WTC11 (cell line): ENCODE data around the gene SKI. TPM values are rescaled to one million over a fixed set of nuclear protein-coding genes. Genes with fewer than 3 reads are reported as not detected.
A peak's percentile ranks its signal among the peaks of the same experiment; 100 is the strongest.

Source experiments
- ATAC-seq: fragments of 200-7000 bp; cut with Tn5 transposase; 2 replicates; pipeline ENCODE4 v1.10.0; 2021; ENCODE audit warnings: mild to moderate bottlenecking, moderate library complexity
- CTCF ChIA-PET: fragments of 300-600 bp; sonication (Branson Sonifier 250); formaldehyde crosslinking; loops from one replicate; lab custom pipeline; 2021; ENCODE audit warnings: antibody characterized with exemption; lab: Charles Lee
- POLR2A ChIA-PET: fragments of 350-600 bp; sonication (Branson Sonifier 250); formaldehyde crosslinking; loops from one replicate; lab custom pipeline; 2021; ENCODE audit warnings: antibody characterized with exemption; lab: Charles Lee
- DNase-seq: peaks from one replicate; pipeline ENCODE4 v3.0.0; 2021; ENCODE audit warnings: low spot score
- H3K27ac Mint-ChIP-seq: 2 replicates; pipeline ENCODE4 v1.8.0; 2021; ENCODE audit warnings: mixed read lengths
- H3K27me3 Mint-ChIP-seq: 2 replicates; pipeline ENCODE4 v1.8.0; 2021; ENCODE audit warnings: low read depth, mild to moderate bottlenecking, moderate library complexity, mixed read lengths
- H3K36me3 Mint-ChIP-seq: 2 replicates; pipeline ENCODE4 v1.8.0; 2021; ENCODE audit warnings: mixed read lengths
- H3K4me1 Mint-ChIP-seq: 2 replicates; pipeline ENCODE4 v1.8.0; 2022; ENCODE audit warnings: mixed read lengths
- H3K4me3 Mint-ChIP-seq: 2 replicates; pipeline ENCODE4 v1.8.0; 2021; ENCODE audit warnings: mild to moderate bottlenecking, moderate library complexity, mixed read lengths
- H3K9me3 Mint-ChIP-seq: 2 replicates; pipeline ENCODE4 v1.8.0; 2021; ENCODE audit warnings: mixed read lengths
- ARID4B ChIP-seq: sonication (generic); formaldehyde crosslinking; IDR thresholded peaks from 2 replicates; pipeline ENCODE4 v1.8.0; 2023; ENCODE audit warnings: missing genetic modification reagents, mild to moderate bottlenecking, borderline replicate concordance
- CDX4 ChIP-seq: fragments of 250-450 bp; sonication (Bioruptor Pico); IDR thresholded peaks from 2 replicates; pipeline ENCODE4 v1.9.0; 2021; ENCODE audit warnings: moderate library complexity, mild to moderate bottlenecking, inconsistent platforms, borderline replicate concordance
- EMX1 ChIP-seq: fragments of 250-450 bp; sonication (Bioruptor Pico); IDR thresholded peaks from 2 replicates; pipeline ENCODE4 v1.8.0; 2021; ENCODE audit warnings: mild to moderate bottlenecking
- ESRRA ChIP-seq: sonication (generic); formaldehyde crosslinking; IDR thresholded peaks from 2 replicates; pipeline ENCODE4 v1.8.1; 2022; ENCODE audit warnings: mild to moderate bottlenecking, missing genetic modification reagents, borderline replicate concordance
- GRHL2 ChIP-seq: fragments of 250-450 bp; sonication (Bioruptor Pico); IDR thresholded peaks from 2 replicates; pipeline ENCODE4 v1.8.0; 2022; ENCODE audit warnings: mild to moderate bottlenecking, moderate library complexity; ENCODE audit not compliant: insufficient replicate concordance, severe bottlenecking
- HMGXB4 ChIP-seq: sonication (generic); formaldehyde crosslinking; IDR thresholded peaks from 2 replicates; pipeline ENCODE4 v1.8.1; 2023; ENCODE audit warnings: mild to moderate bottlenecking, moderate library complexity, missing genetic modification reagents
- JAZF1 ChIP-seq: fragments of 250-450 bp; sonication (Bioruptor Pico); IDR thresholded peaks from 2 replicates; pipeline ENCODE4 v1.9.0; 2021; ENCODE audit warnings: moderate library complexity, mild to moderate bottlenecking, inconsistent platforms
- MAX ChIP-seq: sonication (generic); formaldehyde crosslinking; IDR thresholded peaks from 2 replicates; pipeline ENCODE4 v1.8.0; 2022; ENCODE audit warnings: mild to moderate bottlenecking, missing genetic modification reagents
- RELA ChIP-seq: sonication (generic); formaldehyde crosslinking; IDR thresholded peaks from 2 replicates; pipeline ENCODE4 v1.8.1; 2022; ENCODE audit warnings: missing genetic modification reagents, mild to moderate bottlenecking, borderline replicate concordance
- SOX15 ChIP-seq: fragments of 250-450 bp; sonication (Bioruptor Pico); IDR thresholded peaks from 2 replicates; pipeline ENCODE4 v1.9.0; 2021; ENCODE audit warnings: mild to moderate bottlenecking
- SP1 ChIP-seq: sonication (generic); formaldehyde crosslinking; conservative IDR thresholded peaks from 2 replicates; pipeline ENCODE4 v1.8.1; 2022; ENCODE audit warnings: missing genetic modification reagents
- STAT6 ChIP-seq: sonication (generic); formaldehyde crosslinking; conservative IDR thresholded peaks from 2 replicates; pipeline ENCODE4 v1.8.1; 2023; ENCODE audit warnings: mild to moderate bottlenecking, low read depth, missing genetic modification reagents, moderate library complexity
- TEAD1 ChIP-seq: sonication (generic); formaldehyde crosslinking; IDR thresholded peaks from 2 replicates; pipeline ENCODE4 v1.8.0; 2022; ENCODE audit warnings: mild to moderate bottlenecking, missing genetic modification reagents
- ZNF138 ChIP-seq: sonication (generic); formaldehyde crosslinking; conservative IDR thresholded peaks from 2 replicates; pipeline ENCODE4 v1.8.1; 2022; ENCODE audit warnings: mild to moderate bottlenecking, moderate library complexity, missing genetic modification reagents
- ZNF232 ChIP-seq: sonication (generic); formaldehyde crosslinking; IDR thresholded peaks from 2 replicates; pipeline ENCODE4 v1.8.0; 2022; ENCODE audit warnings: mild to moderate bottlenecking, missing genetic modification reagents
- ZNF281 ChIP-seq: sonication (generic); formaldehyde crosslinking; IDR thresholded peaks from 2 replicates; pipeline ENCODE4 v1.8.0; 2023; ENCODE audit warnings: mild to moderate bottlenecking, missing genetic modification reagents
- ZNF425 ChIP-seq: fragments of 250-450 bp; sonication (Bioruptor Pico); conservative IDR thresholded peaks from 2 replicates; pipeline ENCODE4 v1.9.0; 2021; ENCODE audit warnings: mild to moderate bottlenecking
- ZNF671 ChIP-seq: fragments of 250-450 bp; sonication (Bioruptor Pico); IDR thresholded peaks from 2 replicates; pipeline ENCODE4 v1.8.0; 2021; ENCODE audit warnings: mild to moderate bottlenecking
- total RNA-seq: library from RNA; stranded (reverse); gene quantifications from 3 replicates; pipeline ENCODE4 v1.2.3, GENCODE V29; 2021

SKI gene
- total RNA-seq, 1 experiment from 2014 or later: 88.6 TPM

GRCh38 chr1:2274929-2275475, 46.9 kb downstream of the SKI start:
- no peak overlapping the region for H3K4me3 Mint-ChIP-seq
- DNase-seq: no peak
- peak overlapping the region; percentile 97 for H3K27ac Mint-ChIP-seq
- CTCF ChIA-PET: interaction anchor here (0.6 to 1.8 kb wide), 2 partner anchors 37 to 63 kb away, joined by 3 to 4 read pairs; no protein-coding TSS in a partner anchor
- TF ChIP-seq ZNF281 (CRISPR knock-in tag) (no peak), MAX (CRISPR knock-in tag) (no peak), SP1 (CRISPR knock-in tag) (no peak), ZNF671 (CRISPR knock-in tag) (no peak), HMGXB4 (no peak), CDX4 (CRISPR knock-in tag) (no peak), RELA (CRISPR knock-in tag) (no peak), TEAD1 (CRISPR knock-in tag) (no peak), ZNF232 (CRISPR knock-in tag) (no peak), JAZF1 (no peak), ESRRA (CRISPR knock-in tag) (no peak), ZNF425 (CRISPR knock-in tag) (no peak)
- TF ChIP-seq, all 79 proteins: peak for 0
- no peaks in the 10 kb centered on the region for H3K9me3 Mint-ChIP-seq
- ATAC-seq: no peak
- H3K36me3 Mint-ChIP-seq: peaks cover 5% of the 10 kb centered on the region
- H3K27me3 Mint-ChIP-seq: no peaks in the 10 kb centered on the region
- H3K4me1 Mint-ChIP-seq: peaks cover 64% of the 10 kb centered on the region
- POLR2A ChIA-PET: no interaction called here

- ATAC-seq: no peak
- CTCF ChIA-PET: interaction anchor here (0.6 to 2.2 kb wide), 9 partner anchors 10 to 1350 kb away, joined by 3 to 8 read pairs (median 4); partner anchors contain the start of gene FAAP20
- TF ChIP-seq ARID4B (CRISPR knock-in tag) (no peak), GRHL2 (CRISPR knock-in tag) (no peak), SOX15 (CRISPR knock-in tag) (no peak), ZNF138 (no peak), STAT6 (CRISPR knock-in tag) (no peak), ZNF232 (CRISPR knock-in tag) (no peak), EMX1 (no peak)
Measured at GRCh38 chr1:2275796-2276536, 47.8 kb downstream of the SKI start.

More at GRCh38 chr1:2275796-2276536, 47.8 kb downstream of the SKI start:
- H3K9me3 Mint-ChIP-seq: no peaks in the 10 kb centered on the region
- H3K4me3 Mint-ChIP-seq: no peak overlapping the region
- POLR2A ChIA-PET: interaction anchor here (0.9 to 1.1 kb wide), 4 partner anchors 28 to 70 kb away, joined by 3 to 4 read pairs (median 3); no protein-coding TSS in a partner anchor
- peak overlapping the region; percentile 97 for H3K27ac Mint-ChIP-seq
- H3K27me3 Mint-ChIP-seq: no peaks in the 10 kb centered on the region
- peaks cover 7% of the 10 kb centered on the region for H3K36me3 Mint-ChIP-seq
- peaks cover 59% of the 10 kb centered on the region for H3K4me1 Mint-ChIP-seq
- no peak for DNase-seq
